HCT116 (cell line): ENCODE measurements around the gene LCE1C. TPM values are rescaled to one million over a fixed set of nuclear protein-coding genes. Genes with fewer than 3 reads are reported as not detected.

Experiments
- ATAC-seq: fragments of 200-7000 bp; cut with Tn5 transposase; 2 replicates; pipeline ENCODE4 v1.9.1; 2020; ENCODE audit warnings: mild to moderate bottlenecking, moderate library complexity
- BruUV-seq: library from RNA; stranded (reverse); fragments of 400-500 nt; replicated peaks from 2 replicates; lab custom pipeline; 2021; lab: Mats Ljungman, UMichigan
- CTCF ChIA-PET: fragments of 300-600 bp; sonication (Branson Sonifier 250); formaldehyde crosslinking; loops from one replicate; lab custom pipeline; 2021; ENCODE audit warnings: antibody characterized with exemption; lab: Charles Lee
- POLR2A ChIA-PET: fragments of 300-600, 350-600 bp; sonication (Branson Sonifier 250); formaldehyde crosslinking; loops from one replicate; lab custom pipeline; 2021; ENCODE audit warnings: antibody characterized with exemption; lab: Charles Lee
- RAD21 ChIA-PET, 2 experiments: fragments of 300-600 bp; sonication (Branson Sonifier 250); formaldehyde crosslinking; loops; one replicate each; lab custom pipeline; 2023; ENCODE audit warnings: low total read pairs in 2 of 2; ENCODE audit not compliant: uncharacterized antibody in 2 of 2, unreplicated experiment in 2 of 2, low non-redundant PET in 1 of 2; lab: Charles Lee
- DNase-seq: peaks from one replicate; pipeline ENCODE4 v3.0.0-alpha.2; 2010; ENCODE audit warnings: low read depth, low spot score
- H2AFZ ChIP-seq: fragments of 200-600 bp; shearing (Covaris generic), sonication (generic); 2 replicates; pipeline ENCODE4 v1.6.1; 2017; ENCODE audit warnings: low read depth, mixed run types, mixed read lengths, antibody characterized with exemption, low read length; ENCODE audit not compliant: poor library complexity, severe bottlenecking
- H3K27ac ChIP-seq: 2 replicates; pipeline ENCODE4 v1.5.1; 2012; ENCODE audit warnings: low read depth, low read length
- H3K27me3 ChIP-seq: fragments of 200-600 bp; sonication (generic); 2 replicates; pipeline ENCODE4 v1.6.1; 2016; ENCODE audit warnings: mixed run types, low read length, mixed read lengths; ENCODE audit not compliant: insufficient read depth
- H3K36me3 ChIP-seq, 2 experiments: fragments of 200-500 bp in 1 of 2; fragments of 200-600 bp in 1 of 2; sonication (Bioruptor generic) in 1 of 2; sonication (generic) in 1 of 2; 2 replicates each; pipeline versions ENCODE4 v1.5.1 to v1.6.1; 2014 to 2016; ENCODE audit warnings: low read length in 2 of 2, inconsistent platforms in 1 of 2, mixed read lengths in 1 of 2, mixed run types in 1 of 2; ENCODE audit not compliant: insufficient read depth in 2 of 2, control insufficient read depth in 1 of 2
- H3K4me1 ChIP-seq, 2 experiments: fragments of 200-600 bp in 1 of 2; sonication (generic) in 1 of 2; 2 replicates each; pipeline versions ENCODE4 v1.5.1 to v1.6.1; 2012 to 2017; ENCODE audit warnings: low read length in 2 of 2, inconsistent platforms in 1 of 2, mild to moderate bottlenecking in 1 of 2, mixed read lengths in 1 of 2, mixed run types in 1 of 2, moderate library complexity in 1 of 2; ENCODE audit not compliant: insufficient read depth in 2 of 2, control insufficient read depth in 1 of 2
- H3K4me2 ChIP-seq: fragments of 200-600 bp; sonication (generic); 2 replicates; pipeline ENCODE4 v1.6.1; 2017; ENCODE audit warnings: mixed run types, low read length, mixed read lengths
- H3K4me3 ChIP-seq, 2 experiments: fragments of 200-600 bp in 1 of 2; sonication (generic) in 1 of 2; replicated peaks in 1 of 2; 2 replicates each; pipeline ENCODE4 v1.5.1; 2011 to 2016; ENCODE audit warnings: low read length in 2 of 2, control low read depth in 1 of 2, low read depth in 1 of 2, mild to moderate bottlenecking in 1 of 2, mixed read lengths in 1 of 2, mixed run types in 1 of 2
- H3K79me2 ChIP-seq: fragments of 200-600 bp; sonication (generic); 2 replicates; pipeline ENCODE4 v1.6.1; 2017; ENCODE audit warnings: mild to moderate bottlenecking, mixed run types, low read length, moderate library complexity, mixed read lengths; ENCODE audit not compliant: insufficient read depth
- H3K9ac ChIP-seq: fragments of 200-600 bp; sonication (generic); 2 replicates; pipeline ENCODE4 v1.6.1; 2016; ENCODE audit warnings: low read length, mixed read lengths
- H3K9me2 ChIP-seq: fragments of 200-600 bp; sonication (generic), shearing (Covaris generic); 2 replicates; pipeline ENCODE4 v1.6.1; 2017; ENCODE audit warnings: mixed run types, mild to moderate bottlenecking, moderate library complexity; ENCODE audit not compliant: insufficient read depth
- H3K9me3 ChIP-seq, 2 experiments: fragments of 200-500 bp in 1 of 2; fragments of 200-600 bp in 1 of 2; sonication (Bioruptor generic) in 1 of 2; sonication (generic) in 1 of 2; 2 replicates each; pipeline ENCODE4 v1.6.1; 2014 to 2017; ENCODE audit warnings: low read length in 2 of 2, mixed read lengths in 2 of 2, inconsistent platforms in 1 of 2, low read depth in 1 of 2, mild to moderate bottlenecking in 1 of 2, mixed run types in 1 of 2, moderate library complexity in 1 of 2; ENCODE audit not compliant: control insufficient read depth in 1 of 2, insufficient read depth in 1 of 2
- H4K20me1 ChIP-seq: fragments of 200-600 bp; sonication (generic), shearing (Covaris generic); 2 replicates; pipeline ENCODE4 v1.6.1; 2017; ENCODE audit warnings: mixed run types, mild to moderate bottlenecking, moderate library complexity; ENCODE audit not compliant: insufficient read depth
- CEBPB ChIP-seq: IDR thresholded peaks from 2 replicates; pipeline ENCODE4 v1.6.1; 2012; ENCODE audit warnings: low read depth
- EGR1 ChIP-seq: IDR thresholded peaks from 2 replicates; pipeline ENCODE4 v1.6.1; 2012; ENCODE audit warnings: low read depth
- ELF1 ChIP-seq: IDR thresholded peaks from 2 replicates; pipeline ENCODE4 v1.6.1; 2012; ENCODE audit warnings: low read depth, borderline replicate concordance
- EZH2 ChIP-seq: fragments of 200-600 bp; sonication (generic); IDR thresholded peaks from 2 replicates; pipeline ENCODE4 v1.6.1; 2017; ENCODE audit warnings: antibody characterized with exemption, mixed run types
- EZH2phosphoT487 ChIP-seq: fragments of 200-600 bp; IDR thresholded peaks from 2 replicates; pipeline ENCODE4 v1.6.1; 2018; ENCODE audit warnings: antibody characterized with exemption, borderline replicate concordance
- FOSL1 ChIP-seq: IDR thresholded peaks from 2 replicates; pipeline ENCODE4 v1.6.1; 2012; ENCODE audit warnings: low read depth
- JUND ChIP-seq: IDR thresholded peaks from 2 replicates; pipeline ENCODE4 v1.6.1; 2012
- RAD21 ChIP-seq: IDR thresholded peaks from 2 replicates; pipeline ENCODE4 v1.6.1; 2012; ENCODE audit warnings: low read depth, mild to moderate bottlenecking
- SP1 ChIP-seq: IDR thresholded peaks from 2 replicates; pipeline ENCODE4 v1.6.1; 2012; ENCODE audit warnings: low read depth
- SRF ChIP-seq: IDR thresholded peaks from 2 replicates; pipeline ENCODE4 v1.6.1; 2012; ENCODE audit warnings: low read depth
- ZFX ChIP-seq: fragments of 450-650 bp; IDR thresholded peaks from 2 replicates; pipeline ENCODE4 v1.6.1; 2017
- ZNF274 ChIP-seq: fragments of 200-500 bp; sonication (Bioruptor generic); IDR thresholded peaks from 2 replicates; pipeline ENCODE4 v1.6.1; 2014; ENCODE audit warnings: mild to moderate bottlenecking, low read depth, low read length, inconsistent platforms
- intact Hi-C: fragments of 100-400 bp; cut with micrococcal nuclease; formaldehyde crosslinking; loops from 2 replicates; pipeline ENCODE4 v1.10.0; 2022
- total RNA-seq: library from RNA; stranded (reverse); gene quantifications from one replicate; pipeline ENCODE4 v1.2.1, GENCODE V29; 2021; ENCODE audit not compliant: unreplicated experiment
- TF ChIP-seq, protein P1 (sequence below): IDR thresholded peaks from 2 replicates; pipeline ENCODE4 v1.6.1; 2012
- TF ChIP-seq, protein P2 (sequence below): IDR thresholded peaks from 2 replicates; pipeline ENCODE4 v1.6.1; 2012
- TF ChIP-seq, protein P3 (sequence below): IDR thresholded peaks from 2 replicates; pipeline ENCODE4 v1.6.1; 2012; ENCODE audit warnings: low read depth
- TF ChIP-seq, protein P4 (sequence below): IDR thresholded peaks from 2 replicates; pipeline ENCODE4 v1.6.1; 2011; ENCODE audit warnings: mild to moderate bottlenecking, low read length, moderate library complexity; ENCODE audit not compliant: insufficient replicate concordance; ENCODE audit errors: extremely low read depth

LCE1C gene
- total RNA-seq, 1 experiment from 2014 or later: not detected

DNA sequence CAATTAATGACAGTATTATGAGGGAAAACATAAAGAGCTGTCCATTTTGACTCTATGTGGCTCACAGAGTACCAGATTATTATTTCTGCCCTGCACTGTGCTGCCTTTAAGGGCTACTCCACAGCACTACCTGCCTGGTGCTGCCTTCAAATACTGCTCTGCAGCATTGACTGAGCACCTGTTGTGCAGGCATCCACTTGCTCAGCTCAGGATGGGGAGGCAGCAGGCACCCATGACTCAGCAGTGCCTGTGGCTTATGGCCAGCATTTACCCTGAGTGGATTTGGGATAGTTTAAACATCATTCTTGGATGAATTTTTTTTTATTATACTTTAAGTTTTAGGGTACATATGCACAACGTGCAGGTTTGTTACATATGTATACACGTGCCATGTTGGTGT lies 49.6 kb downstream of the LCE1C start:
- H3K36me3 ChIP-seq: no peaks in the 10 kb centered on the region
- ChIA-PET RAD21 (no interaction called here), POLR2A (no interaction called here), CTCF (no interaction called here)
- H3K9me3 ChIP-seq: no peaks in the 10 kb centered on the region
- no peaks in the 10 kb centered on the region for H3K9me2 ChIP-seq
- no peaks in the 10 kb centered on the region for H3K4me1 ChIP-seq
- ATAC-seq (no peak), DNase-seq (no peak)
- peaks cover 37% of the 10 kb centered on the region; the same call in 1 of the 2 replicates for H3K27me3 ChIP-seq
- H3K4me3 ChIP-seq: no peak overlapping the region
- H2AFZ ChIP-seq: no peak overlapping the region
- intact Hi-C loops: no loop called here
- no peak overlapping the region for H3K4me2 ChIP-seq
- H3K27ac ChIP-seq: no peak overlapping the region
- BruUV-seq: no TSS peak
- H3K9ac ChIP-seq: no peak overlapping the region
- TF ChIP-seq SRF (no peak), SP1 (no peak), EZH2 (no peak), EGR1 (no peak), ZNF274 (no peak), FOSL1 (no peak), ELF1 (no peak), EZH2phosphoT487 (no peak), CEBPB (no peak), RAD21 (no peak), ZFX (no peak), JUND (no peak)
- TF ChIP-seq, protein P1, sequence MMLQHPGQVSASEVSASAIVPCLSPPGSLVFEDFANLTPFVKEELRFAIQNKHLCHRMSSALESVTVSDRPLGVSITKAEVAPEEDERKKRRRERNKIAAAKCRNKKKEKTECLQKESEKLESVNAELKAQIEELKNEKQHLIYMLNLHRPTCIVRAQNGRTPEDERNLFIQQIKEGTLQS: no peak
- TF ChIP-seq, protein P2, sequence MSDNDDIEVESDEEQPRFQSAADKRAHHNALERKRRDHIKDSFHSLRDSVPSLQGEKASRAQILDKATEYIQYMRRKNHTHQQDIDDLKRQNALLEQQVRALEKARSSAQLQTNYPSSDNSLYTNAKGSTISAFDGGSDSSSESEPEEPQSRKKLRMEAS: no peak
- TF ChIP-seq, protein P3, sequence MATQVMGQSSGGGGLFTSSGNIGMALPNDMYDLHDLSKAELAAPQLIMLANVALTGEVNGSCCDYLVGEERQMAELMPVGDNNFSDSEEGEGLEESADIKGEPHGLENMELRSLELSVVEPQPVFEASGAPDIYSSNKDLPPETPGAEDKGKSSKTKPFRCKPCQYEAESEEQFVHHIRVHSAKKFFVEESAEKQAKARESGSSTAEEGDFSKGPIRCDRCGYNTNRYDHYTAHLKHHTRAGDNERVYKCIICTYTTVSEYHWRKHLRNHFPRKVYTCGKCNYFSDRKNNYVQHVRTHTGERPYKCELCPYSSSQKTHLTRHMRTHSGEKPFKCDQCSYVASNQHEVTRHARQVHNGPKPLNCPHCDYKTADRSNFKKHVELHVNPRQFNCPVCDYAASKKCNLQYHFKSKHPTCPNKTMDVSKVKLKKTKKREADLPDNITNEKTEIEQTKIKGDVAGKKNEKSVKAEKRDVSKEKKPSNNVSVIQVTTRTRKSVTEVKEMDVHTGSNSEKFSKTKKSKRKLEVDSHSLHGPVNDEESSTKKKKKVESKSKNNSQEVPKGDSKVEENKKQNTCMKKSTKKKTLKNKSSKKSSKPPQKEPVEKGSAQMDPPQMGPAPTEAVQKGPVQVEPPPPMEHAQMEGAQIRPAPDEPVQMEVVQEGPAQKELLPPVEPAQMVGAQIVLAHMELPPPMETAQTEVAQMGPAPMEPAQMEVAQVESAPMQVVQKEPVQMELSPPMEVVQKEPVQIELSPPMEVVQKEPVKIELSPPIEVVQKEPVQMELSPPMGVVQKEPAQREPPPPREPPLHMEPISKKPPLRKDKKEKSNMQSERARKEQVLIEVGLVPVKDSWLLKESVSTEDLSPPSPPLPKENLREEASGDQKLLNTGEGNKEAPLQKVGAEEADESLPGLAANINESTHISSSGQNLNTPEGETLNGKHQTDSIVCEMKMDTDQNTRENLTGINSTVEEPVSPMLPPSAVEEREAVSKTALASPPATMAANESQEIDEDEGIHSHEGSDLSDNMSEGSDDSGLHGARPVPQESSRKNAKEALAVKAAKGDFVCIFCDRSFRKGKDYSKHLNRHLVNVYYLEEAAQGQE: no peak
- TF ChIP-seq, protein P4, sequence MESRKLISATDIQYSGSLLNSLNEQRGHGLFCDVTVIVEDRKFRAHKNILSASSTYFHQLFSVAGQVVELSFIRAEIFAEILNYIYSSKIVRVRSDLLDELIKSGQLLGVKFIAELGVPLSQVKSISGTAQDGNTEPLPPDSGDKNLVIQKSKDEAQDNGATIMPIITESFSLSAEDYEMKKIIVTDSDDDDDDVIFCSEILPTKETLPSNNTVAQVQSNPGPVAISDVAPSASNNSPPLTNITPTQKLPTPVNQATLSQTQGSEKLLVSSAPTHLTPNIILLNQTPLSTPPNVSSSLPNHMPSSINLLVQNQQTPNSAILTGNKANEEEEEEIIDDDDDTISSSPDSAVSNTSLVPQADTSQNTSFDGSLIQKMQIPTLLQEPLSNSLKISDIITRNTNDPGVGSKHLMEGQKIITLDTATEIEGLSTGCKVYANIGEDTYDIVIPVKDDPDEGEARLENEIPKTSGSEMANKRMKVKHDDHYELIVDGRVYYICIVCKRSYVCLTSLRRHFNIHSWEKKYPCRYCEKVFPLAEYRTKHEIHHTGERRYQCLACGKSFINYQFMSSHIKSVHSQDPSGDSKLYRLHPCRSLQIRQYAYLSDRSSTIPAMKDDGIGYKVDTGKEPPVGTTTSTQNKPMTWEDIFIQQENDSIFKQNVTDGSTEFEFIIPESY: no peak
- no peaks in the 10 kb centered on the region for H4K20me1 ChIP-seq
- H3K79me2 ChIP-seq: no peaks in the 10 kb centered on the region
